Ovary (tissue), 3 donors: ENCODE results near the gene GUCD1.

ENCODE experiments used
- POLR2A ChIP-seq: fragments of 450-650 bp; IDR thresholded peaks from one replicate; pipeline ENCODE4 v1.6.1; 2017; ENCODE audit warnings: antibody characterized with exemption, mild to moderate bottlenecking, moderate library complexity
- TF ChIP-seq, protein P1 (sequence below), 3 donors: fragments of 450-650 bp in 2 of 3; fragments of 200-600 bp in 1 of 3; IDR thresholded peaks; one replicate each; pipeline versions ENCODE4 v1.5.1 to v1.8.0; 2016 to 2022; ENCODE audit warnings: antibody characterized with exemption in 3 of 3, mild to moderate bottlenecking in 1 of 3
- donor health status: DM: no; HTN: no; CAD: no.

GRCh38 chr22:24584871-24585411, 30.0 kb upstream of the GUCD1 start:
- TF ChIP-seq, protein P1, sequence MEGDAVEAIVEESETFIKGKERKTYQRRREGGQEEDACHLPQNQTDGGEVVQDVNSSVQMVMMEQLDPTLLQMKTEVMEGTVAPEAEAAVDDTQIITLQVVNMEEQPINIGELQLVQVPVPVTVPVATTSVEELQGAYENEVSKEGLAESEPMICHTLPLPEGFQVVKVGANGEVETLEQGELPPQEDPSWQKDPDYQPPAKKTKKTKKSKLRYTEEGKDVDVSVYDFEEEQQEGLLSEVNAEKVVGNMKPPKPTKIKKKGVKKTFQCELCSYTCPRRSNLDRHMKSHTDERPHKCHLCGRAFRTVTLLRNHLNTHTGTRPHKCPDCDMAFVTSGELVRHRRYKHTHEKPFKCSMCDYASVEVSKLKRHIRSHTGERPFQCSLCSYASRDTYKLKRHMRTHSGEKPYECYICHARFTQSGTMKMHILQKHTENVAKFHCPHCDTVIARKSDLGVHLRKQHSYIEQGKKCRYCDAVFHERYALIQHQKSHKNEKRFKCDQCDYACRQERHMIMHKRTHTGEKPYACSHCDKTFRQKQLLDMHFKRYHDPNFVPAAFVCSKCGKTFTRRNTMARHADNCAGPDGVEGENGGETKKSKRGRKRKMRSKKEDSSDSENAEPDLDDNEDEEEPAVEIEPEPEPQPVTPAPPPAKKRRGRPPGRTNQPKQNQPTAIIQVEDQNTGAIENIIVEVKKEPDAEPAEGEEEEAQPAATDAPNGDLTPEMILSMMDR (IDR thresholded peaks at IDR 0.05), result no peak
- TF ChIP-seq POLR2A, result no peak
